ENCODE results near the gene PRDX5.
"Not testable (repeated sequence)": the region's sequence is repeated elsewhere in the genome, so short reads cannot be mapped to it uniquely, and the experiment has no call there.

PRDX5 gene

GRCh38 chr11:64312947-64313346, 5.0 kb upstream of the PRDX5 start:
- no peak overlapping the region for H3K4me3 ChIP-seq (ENCODE audit: low read depth, low read length)
- H3K27ac ChIP-seq (ENCODE audit: low read depth, low read length), result no peak overlapping the region
- H3K36me3 ChIP-seq (ENCODE audit: insufficient read depth, low read length), result no peaks in the 10 kb centered on the region
- no peak overlapping the region for H2AFZ ChIP-seq (ENCODE audit: low read length, unreplicated experiment)
- H3K79me2 ChIP-seq (ENCODE audit: control insufficient read depth, insufficient read depth, low read length, unreplicated experiment), result peaks cover 6% of the 10 kb centered on the region
- H3K27me3 ChIP-seq (ENCODE audit: insufficient read depth, low read length), result no peaks in the 10 kb centered on the region
- H3K4me1 ChIP-seq (ENCODE audit: control insufficient read depth, insufficient read depth, low read length, unreplicated experiment), result peaks cover 4% of the 10 kb centered on the region

GRCh38 chr11:64313491-64314145, 4.3 kb upstream of the PRDX5 start:
- no peak overlapping the region for H2AFZ ChIP-seq (ENCODE audit: low read length, unreplicated experiment)
- no peak overlapping the region for H3K4me3 ChIP-seq (ENCODE audit: low read depth, low read length)
- peaks cover 6% of the 10 kb centered on the region for H3K79me2 ChIP-seq (ENCODE audit: control insufficient read depth, insufficient read depth, low read length, unreplicated experiment)
- H3K27me3 ChIP-seq (ENCODE audit: insufficient read depth, low read length), result no peaks in the 10 kb centered on the region
- H3K27ac ChIP-seq (ENCODE audit: low read depth, low read length), result no peak overlapping the region
- peaks cover 4% of the 10 kb centered on the region for H3K4me1 ChIP-seq (ENCODE audit: control insufficient read depth, insufficient read depth, low read length, unreplicated experiment)
- no peaks in the 10 kb centered on the region for H3K36me3 ChIP-seq (ENCODE audit: insufficient read depth, low read length)

DNA sequence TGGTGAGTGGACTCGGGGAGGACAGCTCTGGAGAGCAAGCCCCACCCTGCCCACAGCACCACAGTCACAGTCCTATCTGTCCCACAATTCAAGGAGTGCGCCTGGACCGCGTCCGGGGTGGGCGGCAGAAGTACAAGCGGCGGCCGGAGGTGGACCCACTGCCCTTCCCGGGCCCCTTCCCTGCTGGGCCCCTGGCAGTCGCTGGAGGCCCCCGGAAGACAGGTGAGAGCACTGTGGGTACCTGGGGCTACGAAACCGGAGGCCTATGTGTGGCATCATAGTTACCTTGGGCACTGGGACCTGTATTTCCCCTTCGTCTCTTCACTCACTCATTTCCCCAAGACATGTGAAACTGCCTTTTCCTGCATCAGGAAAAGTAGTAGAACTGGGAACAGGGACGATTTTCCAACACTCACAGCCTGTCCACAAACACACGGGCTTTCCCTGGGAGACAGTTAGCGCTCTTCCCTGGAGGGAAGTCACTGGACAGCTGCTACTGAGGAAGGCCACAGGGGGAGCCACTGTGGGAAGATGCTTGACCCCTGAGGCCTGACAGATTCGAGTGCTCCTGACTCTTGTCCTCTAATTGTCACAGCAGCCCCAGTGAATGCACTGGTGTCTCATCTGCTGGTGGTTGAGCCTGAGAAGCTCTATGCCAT, 3.6 kb upstream of the PRDX5 start:
- Histone ChIP-seq H3K27ac (ENCODE audit: low read depth, low read length) (no peak overlapping the region), H3K4me3 (ENCODE audit: low read depth, low read length) (no peak overlapping the region), H3K27me3 (ENCODE audit: insufficient read depth, low read length) (no peaks in the 10 kb centered on the region), H2AFZ (ENCODE audit: low read length, unreplicated experiment) (no peak overlapping the region), H3K4me1 (ENCODE audit: control insufficient read depth, insufficient read depth, low read length, unreplicated experiment) (peaks cover 8% of the 10 kb centered on the region), H3K79me2 (ENCODE audit: control insufficient read depth, insufficient read depth, low read length, unreplicated experiment) (peaks cover 11% of the 10 kb centered on the region), H3K36me3 (ENCODE audit: insufficient read depth, low read length) (no peaks in the 10 kb centered on the region)

DNA sequence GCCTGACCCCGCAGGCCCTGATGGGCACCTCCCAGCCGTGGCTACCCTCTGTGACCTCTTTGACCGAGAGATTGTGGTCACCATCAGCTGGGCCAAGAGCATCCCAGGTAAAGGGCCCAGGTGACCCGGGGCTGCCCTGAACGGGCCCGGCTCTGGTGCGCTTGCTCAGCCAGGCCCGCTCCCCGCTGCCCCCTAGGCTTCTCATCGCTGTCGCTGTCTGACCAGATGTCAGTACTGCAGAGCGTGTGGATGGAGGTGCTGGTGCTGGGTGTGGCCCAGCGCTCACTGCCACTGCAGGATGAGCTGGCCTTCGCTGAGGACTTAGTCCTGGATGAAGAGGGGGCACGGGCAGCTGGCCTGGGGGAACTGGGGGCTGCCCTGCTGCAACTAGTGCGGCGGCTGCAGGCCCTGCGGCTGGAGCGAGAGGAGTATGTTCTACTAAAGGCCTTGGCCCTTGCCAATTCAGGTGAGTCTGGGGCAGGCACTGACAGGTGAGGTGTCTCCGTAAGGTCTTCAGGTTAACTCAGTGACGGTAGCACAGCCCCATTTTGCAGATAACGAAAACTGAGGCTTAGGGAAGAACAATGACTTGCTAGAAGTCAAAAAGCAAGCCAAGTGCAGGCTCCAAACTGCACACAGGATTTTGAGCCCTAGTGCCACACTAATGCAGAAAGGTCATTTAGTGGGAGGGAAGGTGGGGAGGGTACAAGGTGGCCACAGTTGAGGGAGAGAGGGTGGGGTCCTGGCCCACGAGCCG, 2.9 kb upstream of the PRDX5 start:
- Histone ChIP-seq H3K36me3 (ENCODE audit: insufficient read depth, low read length) (no peaks in the 10 kb centered on the region), H3K4me3 (ENCODE audit: low read depth, low read length) (no peak overlapping the region), H3K27ac (ENCODE audit: low read depth, low read length) (no peak overlapping the region), H3K4me1 (ENCODE audit: control insufficient read depth, insufficient read depth, low read length, unreplicated experiment) (peaks cover 15% of the 10 kb centered on the region), H3K27me3 (ENCODE audit: insufficient read depth, low read length) (no peaks in the 10 kb centered on the region), H2AFZ (ENCODE audit: low read length, unreplicated experiment) (no peak overlapping the region), H3K79me2 (ENCODE audit: control insufficient read depth, insufficient read depth, low read length, unreplicated experiment) (peaks cover 18% of the 10 kb centered on the region)

DNA sequence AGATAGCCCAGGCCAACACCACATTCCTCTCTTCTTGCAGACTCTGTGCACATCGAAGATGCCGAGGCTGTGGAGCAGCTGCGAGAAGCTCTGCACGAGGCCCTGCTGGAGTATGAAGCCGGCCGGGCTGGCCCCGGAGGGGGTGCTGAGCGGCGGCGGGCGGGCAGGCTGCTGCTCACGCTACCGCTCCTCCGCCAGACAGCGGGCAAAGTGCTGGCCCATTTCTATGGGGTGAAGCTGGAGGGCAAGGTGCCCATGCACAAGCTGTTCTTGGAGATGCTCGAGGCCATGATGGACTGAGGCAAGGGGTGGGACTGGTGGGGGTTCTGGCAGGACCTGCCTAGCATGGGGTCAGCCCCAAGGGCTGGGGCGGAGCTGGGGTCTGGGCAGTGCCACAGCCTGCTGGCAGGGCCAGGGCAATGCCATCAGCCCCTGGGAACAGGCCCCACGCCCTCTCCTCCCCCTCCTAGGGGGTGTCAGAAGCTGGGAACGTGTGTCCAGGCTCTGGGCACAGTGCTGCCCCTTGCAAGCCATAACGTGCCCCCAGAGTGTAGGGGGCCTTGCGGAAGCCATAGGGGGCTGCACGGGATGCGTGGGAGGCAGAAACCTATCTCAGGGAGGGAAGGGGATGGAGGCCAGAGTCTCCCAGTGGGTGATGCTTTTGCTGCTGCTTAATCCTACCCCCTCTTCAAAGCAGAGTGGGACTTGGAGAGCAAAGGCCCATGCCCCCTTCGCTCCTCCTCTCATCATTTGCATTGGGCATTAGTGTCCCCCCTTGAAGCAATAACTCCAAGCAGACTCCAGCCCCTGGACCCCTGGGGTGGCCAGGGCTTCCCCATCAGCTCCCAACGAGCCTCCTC, 2.0 kb upstream of the PRDX5 start:
- H3K36me3 ChIP-seq (ENCODE audit: insufficient read depth, low read length); H3K27ac ChIP-seq (ENCODE audit: low read depth, low read length); H2AFZ ChIP-seq (ENCODE audit: low read length, unreplicated experiment); H3K27me3 ChIP-seq (ENCODE audit: insufficient read depth, low read length): not testable (repeated sequence)
- Histone ChIP-seq H3K79me2 (ENCODE audit: control insufficient read depth, insufficient read depth, low read length, unreplicated experiment) (peaks cover 18% of the 10 kb centered on the region), H3K4me3 (ENCODE audit: low read depth, low read length) (peak overlapping the region; percentile 93), H3K4me1 (ENCODE audit: control insufficient read depth, insufficient read depth, low read length, unreplicated experiment) (peaks cover 15% of the 10 kb centered on the region)

- Histone ChIP-seq H3K27me3 (ENCODE audit: insufficient read depth, low read length) (no peaks in the 10 kb centered on the region), H3K4me3 (ENCODE audit: low read depth, low read length) (peak overlapping the region; percentile 93), H3K27ac (ENCODE audit: low read depth, low read length) (peak overlapping the region; percentile 95), H3K36me3 (ENCODE audit: insufficient read depth, low read length) (no peaks in the 10 kb centered on the region), H3K4me1 (ENCODE audit: control insufficient read depth, insufficient read depth, low read length, unreplicated experiment) (peaks cover 15% of the 10 kb centered on the region), H2AFZ (ENCODE audit: low read length, unreplicated experiment) (peak overlapping the region; percentile 27), H3K79me2 (ENCODE audit: control insufficient read depth, insufficient read depth, low read length, unreplicated experiment) (peaks cover 18% of the 10 kb centered on the region)
Measured at GRCh38 chr11:64316672-64317324, 1.1 kb upstream of the PRDX5 start.

DNA sequence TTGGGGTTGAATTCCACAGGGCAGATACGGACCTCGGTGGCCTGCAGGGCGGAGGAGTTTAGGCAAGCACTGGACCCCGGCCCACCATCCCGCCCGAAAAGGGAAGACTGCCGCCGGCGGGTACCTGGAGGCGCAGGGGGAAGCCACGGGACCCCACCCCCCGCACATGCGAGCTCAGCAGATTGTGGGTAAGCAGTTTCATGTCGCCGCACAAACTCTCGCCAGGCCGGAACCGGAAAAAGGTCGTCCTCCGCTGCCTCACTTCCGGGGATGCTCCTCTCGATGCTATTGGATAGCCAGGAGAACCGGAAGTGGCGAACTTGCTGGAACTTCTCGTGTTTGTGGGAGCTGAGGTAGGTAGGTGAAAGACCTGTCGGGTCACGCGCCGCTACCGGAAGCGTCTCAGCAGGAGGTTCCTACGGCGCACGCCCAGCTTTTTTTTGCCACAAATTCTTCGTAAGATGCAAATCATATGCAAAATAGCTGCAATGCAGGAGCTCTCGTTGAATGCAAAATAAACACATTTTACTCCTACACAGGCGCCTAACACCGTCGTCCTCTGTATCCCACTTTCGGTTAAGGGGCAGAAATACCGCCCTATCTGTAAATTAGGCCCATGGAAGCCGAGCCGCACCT, 478 bp upstream of the PRDX5 start, which contains the start of gene TRMT112:
TSS of gene TRMT112 (minus strand) at position 235 of the 636 bp plus-strand sequence. CDS start at position 202, 33 bp downstream.
- Histone ChIP-seq H3K27ac (ENCODE audit: low read depth, low read length) (peak within 1 kb of the TSS; percentile 95), H3K27me3 (ENCODE audit: insufficient read depth, low read length) (no peaks in the 10 kb centered on the region), H3K79me2 (ENCODE audit: control insufficient read depth, insufficient read depth, low read length, unreplicated experiment) (peaks cover 18% of the 10 kb centered on the region), H3K36me3 (ENCODE audit: insufficient read depth, low read length) (no peaks in the 10 kb centered on the region), H3K4me1 (ENCODE audit: control insufficient read depth, insufficient read depth, low read length, unreplicated experiment) (peaks cover 15% of the 10 kb centered on the region), H3K4me3 (ENCODE audit: low read depth, low read length) (peak within 1 kb of the TSS; percentile 93), H2AFZ (ENCODE audit: low read length, unreplicated experiment) (peak within 1 kb of the TSS; percentile 87)

DNA sequence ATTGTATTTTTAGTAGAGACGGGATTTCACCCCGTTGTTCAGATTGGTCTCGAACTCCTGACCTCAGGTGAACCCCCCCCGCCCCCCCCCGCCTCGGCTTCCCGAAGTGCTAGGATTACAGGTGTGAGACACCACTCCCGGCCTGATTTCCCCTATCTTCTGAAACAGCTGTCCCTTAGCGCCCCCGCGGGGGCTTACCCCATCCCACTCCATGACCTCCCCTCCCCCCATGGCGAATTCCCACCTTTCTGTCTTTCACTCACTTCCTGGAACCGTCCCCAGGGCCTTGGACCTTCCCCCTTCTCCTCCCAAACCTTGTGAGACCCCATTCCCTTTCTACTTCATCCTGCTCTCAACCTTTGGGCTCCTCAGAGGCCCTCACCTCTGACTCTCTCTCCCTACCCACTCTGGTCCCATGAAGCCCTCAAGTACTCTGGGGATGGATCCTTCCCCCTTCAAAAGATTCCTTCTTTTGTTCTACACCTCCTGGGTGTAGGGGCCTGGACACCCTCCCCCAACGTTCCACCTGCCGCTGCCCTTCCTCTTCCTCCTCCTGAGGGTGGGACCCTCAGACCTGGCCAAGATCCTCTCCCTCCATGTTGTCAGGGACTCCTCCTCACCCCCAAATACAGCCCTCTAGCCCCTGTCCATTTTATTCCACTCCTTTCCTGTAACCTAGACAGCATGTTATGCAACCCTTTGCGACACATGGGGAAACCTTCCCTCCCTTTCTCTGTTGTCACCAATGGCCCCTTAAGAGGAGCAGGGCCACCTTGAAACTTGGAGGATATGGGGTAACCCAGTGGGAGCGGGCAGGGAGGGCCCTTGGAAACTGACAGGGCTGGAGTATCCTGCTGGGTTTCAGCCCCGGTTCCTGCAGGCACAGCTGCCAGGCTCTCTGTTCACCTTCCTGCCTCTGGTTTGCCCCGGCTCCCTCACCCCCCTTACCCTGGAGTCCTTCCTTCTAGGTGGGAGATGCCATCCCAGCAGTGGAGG, 1.1 kb downstream of the PRDX5 start:
- Histone ChIP-seq H3K27me3 (ENCODE audit: insufficient read depth, low read length) (no peaks in the 10 kb centered on the region), H3K36me3 (ENCODE audit: insufficient read depth, low read length) (no peaks in the 10 kb centered on the region), H3K4me1 (ENCODE audit: control insufficient read depth, insufficient read depth, low read length, unreplicated experiment) (peaks cover 11% of the 10 kb centered on the region), H3K27ac (ENCODE audit: low read depth, low read length) (no peak overlapping the region), H3K79me2 (ENCODE audit: control insufficient read depth, insufficient read depth, low read length, unreplicated experiment) (peaks cover 18% of the 10 kb centered on the region), H2AFZ (ENCODE audit: low read length, unreplicated experiment) (no peak overlapping the region), H3K4me3 (ENCODE audit: low read depth, low read length) (peak overlapping the region; percentile 93)

DNA sequence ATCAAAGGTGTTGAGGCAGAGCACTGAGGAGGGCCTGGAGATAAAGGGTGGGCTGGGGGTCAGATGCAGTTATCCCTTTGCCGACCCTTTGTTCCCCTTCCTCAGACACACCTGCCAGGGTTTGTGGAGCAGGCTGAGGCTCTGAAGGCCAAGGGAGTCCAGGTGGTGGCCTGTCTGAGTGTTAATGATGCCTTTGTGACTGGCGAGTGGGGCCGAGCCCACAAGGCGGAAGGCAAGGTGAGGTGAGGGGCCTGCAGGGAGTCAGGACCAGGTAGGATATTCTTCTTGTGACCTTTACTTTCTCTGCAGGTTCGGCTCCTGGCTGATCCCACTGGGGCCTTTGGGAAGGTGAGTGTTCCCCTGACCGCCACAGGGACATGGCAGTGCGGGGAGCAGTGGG, 2.6 kb downstream of the PRDX5 start:
- no peaks in the 10 kb centered on the region for H3K27me3 ChIP-seq (ENCODE audit: insufficient read depth, low read length)
- no peak overlapping the region for H2AFZ ChIP-seq (ENCODE audit: low read length, unreplicated experiment)
- H3K27ac ChIP-seq (ENCODE audit: low read depth, low read length), result no peak overlapping the region
- no peak overlapping the region for H3K4me3 ChIP-seq (ENCODE audit: low read depth, low read length)
- H3K4me1 ChIP-seq (ENCODE audit: control insufficient read depth, insufficient read depth, low read length, unreplicated experiment), result peaks cover 11% of the 10 kb centered on the region
- H3K36me3 ChIP-seq (ENCODE audit: insufficient read depth, low read length), result no peaks in the 10 kb centered on the region
- H3K79me2 ChIP-seq (ENCODE audit: control insufficient read depth, insufficient read depth, low read length, unreplicated experiment), result peaks cover 18% of the 10 kb centered on the region

Data from ACC112 (cell line).